ENCODE results near the gene MEPE. TPM values are rescaled to one million over a fixed set of nuclear protein-coding genes. Genes with fewer than 3 reads are reported as not detected.

Gene MEPE
- total and polyA plus RNA-seq, 10 of the 15 experiments (the other 5 are each of a cell fraction or from before 2014, with no cell fraction given), result not detected

GRCh38 chr4:87819281-87819919 lies 13.4 kb upstream of the MEPE start:
- H3K4me3 ChIP-seq, result no peak overlapping the region
- H4K20me1 ChIP-seq (ENCODE audit: control insufficient read depth, insufficient read depth), result no peaks in the 10 kb centered on the region
- H3K36me3 ChIP-seq (ENCODE audit: control insufficient read depth in 2 of 2, insufficient read depth in 2 of 2, low read length in 1 of 2), result no peaks in the 10 kb centered on the region
- in situ Hi-C loops (cut with MboI) (no loop called here), intact Hi-C loops (cut with micrococcal nuclease; ENCODE audit: unreplicated experiment) (no loop called here)
- 43% methylated on average over 7 of the region's 8 CpGs for WGBS (ENCODE audit: insufficient coverage, insufficient replicate concordance, low lambda C conversion rate, missing lambda C conversion rate)
- DNase-seq (ENCODE audit: low read depth, low spot score), result no peak
- H3K4me1 ChIP-seq (ENCODE audit: control insufficient read depth, insufficient read depth, low read length), result no peaks in the 10 kb centered on the region
- no peak for ATAC-seq
- no peak overlapping the region for H2AFZ ChIP-seq (ENCODE audit: control insufficient read depth, low read depth, low read length)
- H3K4me2 ChIP-seq (ENCODE audit: control insufficient read depth, insufficient read depth), result no peak overlapping the region
- SMC1A ChIA-PET (ENCODE audit: uncharacterized antibody, unreplicated experiment), result interaction anchor here (1.0 kb wide), 1 partner anchor 18 kb away, joined by 3 read pairs; no protein-coding TSS in a partner anchor
- H3K9me3 ChIP-seq (replicated peaks; ENCODE audit: control insufficient read depth, insufficient read depth, low read length), result no peaks in the 10 kb centered on the region
- no peak for TF ChIP-seq CUX1 (IDR thresholded peaks at IDR 0.05; ENCODE audit: insufficient replicate concordance, low read depth, low read length)
- no peak for TF ChIP-seq WRNIP1 (IDR thresholded peaks at IDR 0.05; ENCODE audit: borderline replicate concordance, low read depth, low read length)
- TF ChIP-seq NR2C2 (IDR thresholded peaks at IDR 0.05; ENCODE audit: borderline replicate concordance, control insufficient read depth, insufficient read length, low read depth), result no peak
- TF ChIP-seq RFX5 (IDR thresholded peaks at IDR 0.05; ENCODE audit: low read depth, low read length), result no peak
- TF ChIP-seq FOS (IDR thresholded peaks at IDR 0.05; ENCODE audit: borderline replicate concordance, extremely low read depth, insufficient read length), result no peak
- no peak for TF ChIP-seq CBX5 (IDR thresholded peaks at IDR 0.05; ENCODE audit: low read depth)
- H3K27me3 ChIP-seq (replicated peaks in 1 of 2; ENCODE audit: control insufficient read depth in 2 of 2, insufficient read depth in 2 of 2, low read length in 1 of 2), result no peaks in the 10 kb centered on the region
- POLR2A ChIA-PET, result interaction anchor here (0.6 kb wide), 1 partner anchor 110 kb away, joined by 3 read pairs; no protein-coding TSS in a partner anchor
- no peak overlapping the region for H3K9ac ChIP-seq (ENCODE audit: control insufficient read depth, insufficient read depth, low read length)
- no TSS peak for BruUV-seq (replicated peaks)
- CTCF ChIA-PET, result no interaction called here
- no peak overlapping the region for H3K27ac ChIP-seq (ENCODE audit: control insufficient read depth, insufficient read depth)
- H3K79me2 ChIP-seq (ENCODE audit: control insufficient read depth, insufficient read depth, low read length), result no peaks in the 10 kb centered on the region
- RAD21 ChIA-PET (ENCODE audit: unreplicated experiment), result no interaction called here
- no peak for FAIRE-seq
